GM23248 (cell line): ENCODE results near the gene SBF2. TPM values are rescaled to one million over a fixed set of nuclear protein-coding genes. Genes with fewer than 3 reads are reported as not detected.

ENCODE experiments used
- DNase-seq: peaks from one replicate; pipeline ENCODE4 v3.0.0-alpha.2; 2015
- H2AFZ ChIP-seq: fragments of 200-600 bp; sonication (generic); 2 replicates; pipeline ENCODE4 v1.6.1; 2016; ENCODE audit warnings: antibody characterized with exemption
- H3F3A ChIP-seq: fragments of 200-600 bp; sonication (generic); 2 replicates; pipeline ENCODE4 v1.6.1; 2016; ENCODE audit warnings: mild to moderate bottlenecking, antibody characterized with exemption, mixed run types; ENCODE audit not compliant: insufficient read depth
- H3K27ac ChIP-seq: fragments of 200-600 bp; sonication (generic); 2 replicates; pipeline ENCODE4 v1.5.1; 2016; ENCODE audit warnings: mild to moderate bottlenecking
- H3K27me3 ChIP-seq: fragments of 200-600 bp; sonication (generic); replicated peaks from 2 replicates; pipeline ENCODE4 v1.6.1; 2016; ENCODE audit warnings: mild to moderate bottlenecking; ENCODE audit not compliant: insufficient read depth
- H3K36me3 ChIP-seq: fragments of 200-600 bp; sonication (generic); 2 replicates; pipeline ENCODE4 v1.6.1; 2016; ENCODE audit warnings: low read depth, mild to moderate bottlenecking
- H3K4me1 ChIP-seq: fragments of 200-600 bp; sonication (generic); 2 replicates; pipeline ENCODE4 v1.6.1; 2016; ENCODE audit warnings: mild to moderate bottlenecking; ENCODE audit not compliant: insufficient read depth
- H3K4me2 ChIP-seq: fragments of 200-600 bp; sonication (generic); one replicate; pipeline ENCODE4 v1.6.1; 2016; ENCODE audit warnings: mild to moderate bottlenecking; ENCODE audit not compliant: unreplicated experiment
- H3K4me3 ChIP-seq: fragments of 200-600 bp; sonication (generic); 2 replicates; pipeline ENCODE4 v1.5.1; 2016; ENCODE audit warnings: mild to moderate bottlenecking
- H3K79me2 ChIP-seq: fragments of 200-600 bp; sonication (generic); 2 replicates; pipeline ENCODE4 v1.6.1; 2016; ENCODE audit warnings: mild to moderate bottlenecking; ENCODE audit not compliant: insufficient read depth
- H3K9ac ChIP-seq: fragments of 200-600 bp; sonication (generic); 2 replicates; pipeline ENCODE4 v1.6.1; 2016; ENCODE audit warnings: mild to moderate bottlenecking
- H3K9me2 ChIP-seq: fragments of 200-600 bp; sonication (generic); 2 replicates; pipeline ENCODE4 v1.6.1; 2016; ENCODE audit warnings: mixed run types, mild to moderate bottlenecking, moderate library complexity; ENCODE audit not compliant: insufficient read depth
- H3K9me3 ChIP-seq: fragments of 200-600 bp; sonication (generic); one replicate; pipeline ENCODE4 v1.6.1; 2017; ENCODE audit warnings: low read depth
- H4K20me1 ChIP-seq: fragments of 200-600 bp; sonication (generic); 2 replicates; pipeline ENCODE4 v1.6.0; 2016; ENCODE audit not compliant: insufficient read depth
- EZH2 ChIP-seq: fragments of 200-600 bp; sonication (generic); IDR thresholded peaks from 2 replicates; pipeline ENCODE4 v1.6.1; 2018; ENCODE audit warnings: antibody characterized with exemption, mild to moderate bottlenecking; ENCODE audit not compliant: insufficient read depth, poor library complexity, severe bottlenecking
- EZH2phosphoT487 ChIP-seq: fragments of 200-600 bp; sonication (generic); IDR thresholded peaks from 2 replicates; pipeline ENCODE4 v1.6.1; 2018; ENCODE audit warnings: antibody characterized with exemption, moderate library complexity, mild to moderate bottlenecking, low read depth; ENCODE audit not compliant: insufficient read depth
- WGBS, 2 experiments: methylation state at CpG; one replicate each; pipeline ENCODE4 v1.1.6; 2015 to 2017; ENCODE audit warnings: low lambda C conversion rate in 2 of 2, low coverage in 1 of 2; ENCODE audit errors: missing lambda C conversion rate in 2 of 2; 5-methylcytosine and 5-hydroxymethylcytosine counted together
- in situ Hi-C: fragments of 300-500 bp; cut with MboI; formaldehyde crosslinking; loops from 2 replicates; pipeline ENCODE4 v1.15.0; 2020
- polyA plus RNA-seq: library from polyadenylated mRNA; unstranded; fragments of >200 nt; fragmentation: Nextera tagmentation; extraction: Ambion mirVana; gene quantifications from 2 replicates; pipeline ENCODE4 v1.2.1, GENCODE V29; 2016
- total RNA-seq: library from RNA; depleted of rRNA; stranded (reverse); fragments of >200 nt; shearing (Covaris generic); gene quantifications from 2 replicates; pipeline ENCODE4 v1.2.3, GENCODE V29; 2014

SBF2 gene
- total and polyA plus RNA-seq, 2 experiments from 2014 or later = 21.9 to 32.7 TPM

- Histone ChIP-seq H3K27ac (no peak overlapping the region), H3K4me1 (no peaks in the 10 kb centered on the region), H3K36me3 (no peaks in the 10 kb centered on the region), H2AFZ (no peak overlapping the region), H3K79me2 (peaks cover 61% of the 10 kb centered on the region), H3K4me3 (no peak overlapping the region), H3F3A (no peaks in the 10 kb centered on the region), H3K27me3 (no peaks in the 10 kb centered on the region), H3K9me2 (no peaks in the 10 kb centered on the region), H3K9me3 (no peaks in the 10 kb centered on the region), H4K20me1 (no peaks in the 10 kb centered on the region), H3K4me2 (no peak overlapping the region), H3K9ac (no peak overlapping the region)
- TF ChIP-seq EZH2 (no peak), EZH2phosphoT487 (no peak)
- in situ Hi-C loops = no loop called here
- whole genome bisulfite sequencing, 2 experiments = 97 to 100% methylated on average over 2 of the region's 2 CpGs
- DNase-seq = no peak
These were observed 229.2 kb downstream of the SBF2 start for GRCh38 chr11:10064828-10065227.

GRCh38 chr11:10058356-10058755 is 235.7 kb downstream of the SBF2 start:
- in situ Hi-C loops = no loop called here
- DNase-seq = peak; percentile 2
- Histone ChIP-seq H3K4me1 (no peaks in the 10 kb centered on the region), H3K27ac (no peak overlapping the region), H3K36me3 (no peaks in the 10 kb centered on the region), H3K4me2 (no peak overlapping the region), H3K79me2 (peaks cover 89% of the 10 kb centered on the region), H3F3A (no peaks in the 10 kb centered on the region), H3K9me3 (no peaks in the 10 kb centered on the region), H4K20me1 (no peaks in the 10 kb centered on the region), H3K4me3 (no peak overlapping the region), H2AFZ (no peak overlapping the region), H3K9ac (no peak overlapping the region), H3K27me3 (no peaks in the 10 kb centered on the region), H3K9me2 (no peaks in the 10 kb centered on the region)
- 75 to 79% methylated on average over 1 of the region's 1 CpG for WGBS, 2 experiments
- TF ChIP-seq EZH2 = no peak
- no peak for TF ChIP-seq EZH2phosphoT487

- no peaks in the 10 kb centered on the region for H4K20me1 ChIP-seq
- no peak for DNase-seq
- 0 out of 2 replicates have a peak, but pooled peaks cover 5% of the 10 kb centered on the region for H3K4me1 ChIP-seq
- H3K9me2 ChIP-seq = no peaks in the 10 kb centered on the region
- no peak overlapping the region for H3K4me2 ChIP-seq
- in situ Hi-C loops = no loop called here
- H3F3A ChIP-seq = no peaks in the 10 kb centered on the region
- no peak overlapping the region for H3K27ac ChIP-seq
- no peaks in the 10 kb centered on the region for H3K27me3 ChIP-seq
- H3K36me3 ChIP-seq = no peaks in the 10 kb centered on the region
- H3K79me2 ChIP-seq = peaks cover 54% of the 10 kb centered on the region
- no peak overlapping the region for H2AFZ ChIP-seq
- WGBS, 2 experiments = 70 to 75% methylated on average over 4 of the region's 4 CpGs
- no peak overlapping the region for H3K9ac ChIP-seq
- no peaks in the 10 kb centered on the region for H3K9me3 ChIP-seq
- TF ChIP-seq EZH2 (no peak), EZH2phosphoT487 (no peak)
- no peak overlapping the region for H3K4me3 ChIP-seq
These were observed 242.0 kb downstream of the SBF2 start for GRCh38 chr11:10051868-10052586.

GRCh38 chr11:10050561-10050960 is 243.5 kb downstream of the SBF2 start:
- Histone ChIP-seq H2AFZ (no peak overlapping the region), H3K27me3 (no peaks in the 10 kb centered on the region), H3K4me2 (peak overlapping the region; percentile 5), H3K79me2 (peaks cover 54% of the 10 kb centered on the region), H3K4me3 (no peak overlapping the region), H3K9me2 (no peaks in the 10 kb centered on the region), H3K9me3 (no peaks in the 10 kb centered on the region), H4K20me1 (no peaks in the 10 kb centered on the region), H3F3A (no peaks in the 10 kb centered on the region), H3K36me3 (no peaks in the 10 kb centered on the region), H3K4me1 (0 out of 2 replicates have a peak, but pooled peaks cover 5% of the 10 kb centered on the region), H3K27ac (no peak overlapping the region), H3K9ac (no peak overlapping the region)
- TF ChIP-seq EZH2phosphoT487 (no peak), EZH2 (no peak)
- peak; percentile 34 for DNase-seq
- in situ Hi-C loops = no loop called here
